ENCODE measurements around the gene SIRT7.
"Not testable (repeated sequence)": the region's sequence is repeated elsewhere in the genome, so short reads cannot be mapped to it uniquely, and the experiment has no call there.

SIRT7 gene

GRCh38 chr17:81955058-81955681 lies 37.2 kb upstream of the SIRT7 start:
- DNase-seq (ENCODE audit: low read depth in 2 of 2) = no peak

GRCh38 chr17:81954131-81955057 lies 36.4 kb upstream of the SIRT7 start:
- DNase-seq (ENCODE audit: low read depth in 2 of 2) = no peak

- DNase-seq (ENCODE audit: low read depth in 2 of 2) = not testable (repeated sequence)
Measured at GRCh38 chr17:81953443-81953842, 35.5 kb upstream of the SIRT7 start.

GRCh38 chr17:81952792-81953228 lies 34.8 kb upstream of the SIRT7 start:
- no peak for DNase-seq (ENCODE audit: low read depth in 2 of 2)

- no peak for DNase-seq (ENCODE audit: low read depth in 2 of 2)
Measured at GRCh38 chr17:81951785-81952684, 34.1 kb upstream of the SIRT7 start.

GRCh38 chr17:81950501-81950900 lies 32.5 kb upstream of the SIRT7 start:
- no peak for DNase-seq (ENCODE audit: low read depth in 2 of 2)

GRCh38 chr17:81948635-81949378 lies 30.8 kb upstream of the SIRT7 start:
- DNase-seq (ENCODE audit: low read depth in 2 of 2) = no peak

- DNase-seq (ENCODE audit: low read depth in 2 of 2) = no peak
Measured at GRCh38 chr17:81947189-81947588, 29.2 kb upstream of the SIRT7 start, which contains the start of gene MYADML2. TSS of gene MYADML2 (minus strand) at chr17:81947233. CDS start at chr17:81941741, 5,492 bp downstream.

GRCh38 chr17:81944858-81945257 lies 26.9 kb upstream of the SIRT7 start:
- DNase-seq (ENCODE audit: low read depth in 2 of 2) = no peak

- no peak for DNase-seq (ENCODE audit: low read depth in 2 of 2)
Measured at GRCh38 chr17:81942167-81942553, 24.2 kb upstream of the SIRT7 start.

GRCh38 chr17:81941484-81942166 lies 23.6 kb upstream of the SIRT7 start:
- no peak for DNase-seq (ENCODE audit: low read depth in 2 of 2)

- no peak for DNase-seq (ENCODE audit: low read depth in 2 of 2)
Measured at GRCh38 chr17:81940538-81941483, 22.8 kb upstream of the SIRT7 start.

GRCh38 chr17:81939881-81940385 lies 22.0 kb upstream of the SIRT7 start:
- DNase-seq (ENCODE audit: low read depth in 2 of 2) = no peak

GRCh38 chr17:81939218-81939617 lies 21.2 kb upstream of the SIRT7 start:
- DNase-seq (ENCODE audit: low read depth in 2 of 2) = no peak

- no peak for DNase-seq (ENCODE audit: low read depth in 2 of 2)
Measured at GRCh38 chr17:81935709-81936084, 17.7 kb upstream of the SIRT7 start.

GRCh38 chr17:81934850-81935708 lies 17.1 kb upstream of the SIRT7 start:
- no peak for DNase-seq (ENCODE audit: low read depth in 2 of 2)

- no peak for DNase-seq (ENCODE audit: low read depth in 2 of 2)
Measured at GRCh38 chr17:81934098-81934757, 16.3 kb upstream of the SIRT7 start.

GRCh38 chr17:81933178-81933699 lies 15.3 kb upstream of the SIRT7 start:
- DNase-seq (ENCODE audit: low read depth in 2 of 2) = no peak
